ENCODE results near the gene DNAH8. TPM values are rescaled to one million over a fixed set of nuclear protein-coding genes. Genes with fewer than 3 reads are reported as not detected.

Gene DNAH8
- total RNA-seq, 2 experiments from 2014 or later = 0.03 TPM; not detected in 1

DNA sequence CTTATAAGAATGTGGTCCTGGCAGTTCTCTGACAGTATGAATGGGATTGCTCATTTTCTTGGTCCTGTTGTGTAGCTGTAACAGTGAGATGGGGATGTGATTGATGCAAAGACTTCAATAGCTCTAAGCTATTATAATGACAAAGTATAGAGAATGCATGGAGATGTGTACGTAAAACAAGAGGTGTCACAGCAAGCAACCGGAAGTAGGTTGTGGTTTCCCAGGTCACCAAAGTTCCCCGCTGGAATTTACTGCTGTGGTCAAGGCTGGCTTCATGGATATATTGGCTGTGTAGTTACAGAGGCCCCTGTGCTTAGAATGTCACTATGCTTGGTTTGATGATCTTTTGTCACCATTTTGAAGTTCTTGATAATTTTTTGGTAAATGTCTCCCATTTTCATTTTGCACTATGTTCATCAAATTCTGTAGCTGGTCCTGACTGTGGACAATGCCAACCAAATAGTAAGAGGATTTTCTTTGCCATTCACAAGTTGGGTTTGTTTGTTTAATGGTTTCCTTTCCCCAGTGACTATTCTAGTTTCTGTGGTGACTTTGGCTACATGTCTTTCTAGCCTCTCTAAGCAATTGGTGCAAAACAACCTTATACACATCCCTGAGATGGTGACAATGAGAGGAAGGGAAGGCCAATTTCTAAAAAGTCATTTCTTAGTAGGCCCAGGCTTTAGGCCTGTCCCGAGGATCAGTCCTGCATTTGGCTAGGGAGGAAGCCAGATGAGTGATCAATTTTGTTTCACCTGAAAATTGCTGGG, 10.5 kb downstream of the DNAH8 start:
- no peak overlapping the region for H3K27ac Mint-ChIP-seq

GRCh38 chr6:38728203-38728602, 13.1 kb downstream of the DNAH8 start:
- ChIA-PET CTCF (no interaction called here), POLR2A (no interaction called here)
- DNase-seq (no peak), ATAC-seq (ENCODE audit: poor library complexity) (no peak)
- H3K9me3 Mint-ChIP-seq = no peaks in the 10 kb centered on the region
- no peaks in the 10 kb centered on the region for H3K36me3 Mint-ChIP-seq (ENCODE audit: low read depth)
- TF ChIP-seq, protein P1, sequence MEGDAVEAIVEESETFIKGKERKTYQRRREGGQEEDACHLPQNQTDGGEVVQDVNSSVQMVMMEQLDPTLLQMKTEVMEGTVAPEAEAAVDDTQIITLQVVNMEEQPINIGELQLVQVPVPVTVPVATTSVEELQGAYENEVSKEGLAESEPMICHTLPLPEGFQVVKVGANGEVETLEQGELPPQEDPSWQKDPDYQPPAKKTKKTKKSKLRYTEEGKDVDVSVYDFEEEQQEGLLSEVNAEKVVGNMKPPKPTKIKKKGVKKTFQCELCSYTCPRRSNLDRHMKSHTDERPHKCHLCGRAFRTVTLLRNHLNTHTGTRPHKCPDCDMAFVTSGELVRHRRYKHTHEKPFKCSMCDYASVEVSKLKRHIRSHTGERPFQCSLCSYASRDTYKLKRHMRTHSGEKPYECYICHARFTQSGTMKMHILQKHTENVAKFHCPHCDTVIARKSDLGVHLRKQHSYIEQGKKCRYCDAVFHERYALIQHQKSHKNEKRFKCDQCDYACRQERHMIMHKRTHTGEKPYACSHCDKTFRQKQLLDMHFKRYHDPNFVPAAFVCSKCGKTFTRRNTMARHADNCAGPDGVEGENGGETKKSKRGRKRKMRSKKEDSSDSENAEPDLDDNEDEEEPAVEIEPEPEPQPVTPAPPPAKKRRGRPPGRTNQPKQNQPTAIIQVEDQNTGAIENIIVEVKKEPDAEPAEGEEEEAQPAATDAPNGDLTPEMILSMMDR (IDR thresholded peaks at IDR 0.05) = no peak
- H3K27me3 ChIP-seq (ENCODE audit: control insufficient read depth in 1 of 2, insufficient read depth in 2 of 2, low read length in 2 of 2) = no peaks in the 10 kb centered on the region
- no peak overlapping the region for H3K4me3 Mint-ChIP-seq
- H3K36me3 ChIP-seq (ENCODE audit: insufficient read depth, low read length) = no peaks in the 10 kb centered on the region
- H3K27ac ChIP-seq (ENCODE audit: low read depth in 1 of 2, low read length in 2 of 2) = no peak overlapping the region
- H3K27me3 Mint-ChIP-seq = peaks cover 6% of the 10 kb centered on the region
- no peak overlapping the region for H3K4me3 ChIP-seq (ENCODE audit: low read length)
- intact Hi-C loops (cut with DNase I, micrococcal nuclease) = no loop called here
- no peaks in the 10 kb centered on the region for H3K4me1 Mint-ChIP-seq (ENCODE audit: low read depth)
- H3K27ac Mint-ChIP-seq = no peak overlapping the region
- no peaks in the 10 kb centered on the region for H3K9me3 ChIP-seq (ENCODE audit: control insufficient read depth in 1 of 2, insufficient read depth in 1 of 2, low read length in 2 of 2)
- no peaks in the 10 kb centered on the region for H3K4me1 ChIP-seq (ENCODE audit: insufficient read depth, low read length)

More for the DNA sequence above, 10.5 kb downstream of the DNAH8 start:
- Histone ChIP-seq H3K4me1 (ENCODE audit: insufficient read depth, low read length) (no peaks in the 10 kb centered on the region), H3K4me3 (ENCODE audit: low read length) (no peak overlapping the region), H3K36me3 (ENCODE audit: insufficient read depth, low read length) (no peaks in the 10 kb centered on the region), H3K9me3 (ENCODE audit: control insufficient read depth in 1 of 2, insufficient read depth in 1 of 2, low read length in 2 of 2) (peaks cover 0 to 3% of the 10 kb centered on the region in 2 experiments), H3K27me3 (ENCODE audit: control insufficient read depth in 1 of 2, insufficient read depth in 2 of 2, low read length in 2 of 2) (peaks cover 0 to 2% of the 10 kb centered on the region in 2 experiments), H3K27ac (ENCODE audit: low read depth in 1 of 2, low read length in 2 of 2) (no peak overlapping the region)
- no peaks in the 10 kb centered on the region for H3K36me3 Mint-ChIP-seq (ENCODE audit: low read depth)
- DNase-seq = no peak
- H3K27me3 Mint-ChIP-seq = peaks cover 13% of the 10 kb centered on the region
- TF ChIP-seq, protein P1 (IDR thresholded peaks at IDR 0.05) = no peak
- ChIA-PET POLR2A (no interaction called here), CTCF (no interaction called here)
- H3K9me3 Mint-ChIP-seq = no peaks in the 10 kb centered on the region
- no peak overlapping the region for H3K4me3 Mint-ChIP-seq
- intact Hi-C loops (cut with DNase I, micrococcal nuclease) = no loop called here
- no peaks in the 10 kb centered on the region for H3K4me1 Mint-ChIP-seq (ENCODE audit: low read depth)
- no peak for ATAC-seq (ENCODE audit: poor library complexity)

GRCh38 chr6:38730140-38730862, 15.2 kb downstream of the DNAH8 start:
- Mint-ChIP-seq H3K36me3 (ENCODE audit: low read depth) (no peaks in the 10 kb centered on the region), H3K27me3 (peaks cover 15% of the 10 kb centered on the region), H3K4me1 (ENCODE audit: low read depth) (no peaks in the 10 kb centered on the region), H3K4me3 (no peak overlapping the region), H3K9me3 (peaks cover 1% of the 10 kb centered on the region), H3K27ac (no peak overlapping the region)
- H3K4me3 ChIP-seq (ENCODE audit: low read length) = no peak overlapping the region
- ChIA-PET POLR2A (no interaction called here), CTCF (no interaction called here)
- no peaks in the 10 kb centered on the region for H3K27me3 ChIP-seq (ENCODE audit: control insufficient read depth in 1 of 2, insufficient read depth in 2 of 2, low read length in 2 of 2)
- no peak overlapping the region for H3K27ac ChIP-seq (ENCODE audit: low read depth in 1 of 2, low read length in 2 of 2)
- TF ChIP-seq, protein P1 (IDR thresholded peaks at IDR 0.05) = no peak
- H3K9me3 ChIP-seq (ENCODE audit: control insufficient read depth in 1 of 2, insufficient read depth in 1 of 2, low read length in 2 of 2) = no peaks in the 10 kb centered on the region
- intact Hi-C loops (cut with DNase I, micrococcal nuclease) = no loop called here
- no peak for ATAC-seq (ENCODE audit: poor library complexity)
- H3K36me3 ChIP-seq (ENCODE audit: insufficient read depth, low read length) = no peaks in the 10 kb centered on the region
- DNase-seq = no peak
- no peaks in the 10 kb centered on the region for H3K4me1 ChIP-seq (ENCODE audit: insufficient read depth, low read length)

Data from CD4-positive, alpha-beta T cell (primary cell).